A549 (cell line): Measurements from ENCODE around the gene CHORDC1.

Source experiments
- EP300 ChIP-seq, 2 experiments: fragments of >200 bp; sonication (Bioruptor Twin); formaldehyde crosslinking; IDR thresholded peaks; 2 replicates in 1 of 2; 3 replicates in 1 of 2; pipeline ENCODE4 v1.6.1; 2016 to 2017
- HMGXB4 ChIP-seq: fragments of 250-450 bp; sonication (Bioruptor Pico); IDR thresholded peaks from 2 replicates; pipeline ENCODE4 v1.5.0; 2021; ENCODE audit warnings: mild to moderate bottlenecking, moderate library complexity, borderline replicate concordance
- SMC3 ChIP-seq: fragments of >200 bp; sonication (Bioruptor Twin); formaldehyde crosslinking; IDR thresholded peaks from 3 replicates; pipeline ENCODE4 v1.6.1; 2018; ENCODE audit warnings: inconsistent platforms
- SREBF2 ChIP-seq: fragments of 450-650 bp; IDR thresholded peaks from 2 replicates; pipeline ENCODE4 v1.6.1; 2014; ENCODE audit warnings: mild to moderate bottlenecking, moderate library complexity
- TF ChIP-seq, protein P1 (sequence below): fragments of >200 bp; sonication (Bioruptor Twin); formaldehyde crosslinking; IDR thresholded peaks from 3 replicates; pipeline ENCODE4 v1.5.1; 2016
- TF ChIP-seq, protein P2 (sequence below): IDR thresholded peaks from 2 replicates; pipeline ENCODE4 v1.6.1; 2012

DNA sequence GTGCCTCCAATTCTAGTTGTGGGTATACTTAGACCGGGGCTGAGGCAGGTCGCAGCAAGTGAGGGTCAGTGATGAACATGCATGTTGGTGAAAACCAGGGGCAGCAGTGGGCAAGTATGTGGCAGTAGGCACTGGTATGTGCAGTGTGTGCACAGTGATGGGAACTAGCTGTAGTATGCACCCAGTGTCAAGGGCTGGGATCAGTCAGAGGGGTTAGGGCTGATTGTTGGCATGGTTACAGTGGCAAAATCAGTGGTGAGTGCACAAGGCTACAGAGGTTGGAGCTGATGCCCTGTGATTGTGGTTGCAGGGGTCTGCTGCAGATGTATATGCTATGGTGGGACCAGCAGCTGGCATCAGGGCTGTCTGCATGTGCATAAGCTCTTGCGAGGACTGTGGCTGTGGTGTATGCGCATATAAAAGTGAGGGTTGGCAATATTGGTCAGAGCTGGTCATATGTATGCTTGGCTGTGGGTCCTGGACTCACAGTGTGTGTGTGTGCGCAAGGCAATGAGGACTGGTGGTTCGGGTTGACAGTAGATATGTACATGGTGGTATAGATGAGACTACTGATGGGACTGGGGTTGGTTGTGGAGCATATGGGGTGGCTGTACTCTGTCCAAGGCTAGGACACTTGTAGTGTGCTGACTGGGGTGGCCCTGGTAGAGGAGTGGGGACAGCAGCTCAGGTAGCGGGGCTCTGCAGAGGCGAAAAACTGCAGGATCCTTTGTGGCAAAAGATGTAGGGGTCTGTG is 33.7 kb upstream of the CHORDC1 start:
- no peak for TF ChIP-seq HMGXB4 (CRISPR knock-in tag)
- TF ChIP-seq, protein P1, sequence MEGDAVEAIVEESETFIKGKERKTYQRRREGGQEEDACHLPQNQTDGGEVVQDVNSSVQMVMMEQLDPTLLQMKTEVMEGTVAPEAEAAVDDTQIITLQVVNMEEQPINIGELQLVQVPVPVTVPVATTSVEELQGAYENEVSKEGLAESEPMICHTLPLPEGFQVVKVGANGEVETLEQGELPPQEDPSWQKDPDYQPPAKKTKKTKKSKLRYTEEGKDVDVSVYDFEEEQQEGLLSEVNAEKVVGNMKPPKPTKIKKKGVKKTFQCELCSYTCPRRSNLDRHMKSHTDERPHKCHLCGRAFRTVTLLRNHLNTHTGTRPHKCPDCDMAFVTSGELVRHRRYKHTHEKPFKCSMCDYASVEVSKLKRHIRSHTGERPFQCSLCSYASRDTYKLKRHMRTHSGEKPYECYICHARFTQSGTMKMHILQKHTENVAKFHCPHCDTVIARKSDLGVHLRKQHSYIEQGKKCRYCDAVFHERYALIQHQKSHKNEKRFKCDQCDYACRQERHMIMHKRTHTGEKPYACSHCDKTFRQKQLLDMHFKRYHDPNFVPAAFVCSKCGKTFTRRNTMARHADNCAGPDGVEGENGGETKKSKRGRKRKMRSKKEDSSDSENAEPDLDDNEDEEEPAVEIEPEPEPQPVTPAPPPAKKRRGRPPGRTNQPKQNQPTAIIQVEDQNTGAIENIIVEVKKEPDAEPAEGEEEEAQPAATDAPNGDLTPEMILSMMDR, result no peak
- TF ChIP-seq EP300 (IDR thresholded peaks at IDR 0.05), result no peak
- TF ChIP-seq SREBF2, result no peak
- TF ChIP-seq, protein P2, sequence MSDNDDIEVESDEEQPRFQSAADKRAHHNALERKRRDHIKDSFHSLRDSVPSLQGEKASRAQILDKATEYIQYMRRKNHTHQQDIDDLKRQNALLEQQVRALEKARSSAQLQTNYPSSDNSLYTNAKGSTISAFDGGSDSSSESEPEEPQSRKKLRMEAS, result no peak
- TF ChIP-seq SMC3, result no peak
